Gastrocnemius medialis (tissue), 4 donors: ENCODE data around the gene SRR. TPM values are rescaled to one million over a fixed set of nuclear protein-coding genes. Genes with fewer than 3 reads are reported as not detected.

Experiments used
- ATAC-seq, 2 donors: fragments of 150-250 bp; one replicate each; pipeline ENCODE4 v1.9.1; 2016
- DNase-seq, 2 donors: peaks; one replicate each; pipeline ENCODE4 v3.0.0-alpha.2; 2019
- H3K27ac ChIP-seq, 4 donors: fragments of 200-600 bp; sonication (generic); 1 replicate in 1 of 4; 2 replicates in 3 of 4; pipeline ENCODE4 v1.5.1; 2016 to 2018; ENCODE audit warnings: mild to moderate bottlenecking in 2 of 4, moderate library complexity in 1 of 4
- H3K27me3 ChIP-seq, 3 donors: fragments of 200-600 bp; sonication (generic) in 2 of 3; 1 replicate in 1 of 3; 2 replicates in 2 of 3; pipeline versions ENCODE4 v1.5.1 to v1.6.0; 2016 to 2019; ENCODE audit warnings: mild to moderate bottlenecking in 1 of 3, moderate library complexity in 1 of 3
- H3K36me3 ChIP-seq, 2 donors: fragments of 200-600 bp; sonication (generic) in 1 of 2; one replicate each; pipeline ENCODE4 v1.5.1; 2017 to 2018
- H3K4me1 ChIP-seq, 2 donors: fragments of 200-600 bp; sonication (generic) in 1 of 2; one replicate each; pipeline ENCODE4 v1.5.1; 2016 to 2017; ENCODE audit warnings: mild to moderate bottlenecking in 2 of 2
- H3K4me3 ChIP-seq, 4 donors: fragments of 200-600 bp; sonication (generic) in 3 of 4; 1 replicate in 1 of 4; 2 replicates in 3 of 4; pipeline ENCODE4 v1.5.1; 2016 to 2019; ENCODE audit warnings: mild to moderate bottlenecking in 2 of 4
- H3K9me3 ChIP-seq, 3 donors: fragments of 200-600 bp; sonication (generic) in 2 of 3; 1 replicate in 1 of 3; 2 replicates in 2 of 3; pipeline ENCODE4 v1.5.1; 2016 to 2019
- CTCF ChIP-seq, 5 experiments: fragments of 450-650 bp in 3 of 5; fragments of 200-600 bp in 2 of 5; sonication (generic) in 2 of 5; IDR thresholded peaks in 4 of 5; conservative IDR thresholded peaks in 1 of 5; 1 replicate in 4 of 5; 2 replicates in 1 of 5; pipeline ENCODE4 v1.5.1; 2016 to 2019; ENCODE audit warnings: antibody characterized with exemption in 5 of 5, mild to moderate bottlenecking in 3 of 5, moderate library complexity in 3 of 5
- POLR2A ChIP-seq, 2 donors: fragments of 450-650 bp; IDR thresholded peaks; one replicate each; pipeline ENCODE4 v1.6.1; 2017; ENCODE audit warnings: antibody characterized with exemption in 2 of 2, mild to moderate bottlenecking in 2 of 2, moderate library complexity in 2 of 2
- in situ Hi-C, 4 donors: fragments of 200-750 bp; cut with MboI; loops; one replicate each; pipeline versions ENCODE4 v1.15.0 to v1.8.0; 2017; ENCODE audit warnings: low sequenced_read_pairs in 4 of 4
- intact Hi-C: fragments of 100-400 bp; cut with DNase I; formaldehyde crosslinking; loops from one replicate; pipeline ENCODE4 v1.15.1; 2023; ENCODE audit warnings: low total_unique reads
- total RNA-seq, 4 donors: library from RNA; depleted of rRNA; stranded (reverse); fragments of >200 nt; gene quantifications; one replicate each; pipeline versions ENCODE4 v1.1.0 to v1.2.3, GENCODE V29; 2016

The SRR gene
- total RNA-seq, 4 donors from 2014 or later, result 3.0 to 20.0 (median 10.7) TPM

GRCh38 chr17:2321399-2321798, 17.6 kb downstream of the SRR start:
- no peak for DNase-seq
- in situ Hi-C loops (no loop called here), intact Hi-C loops (no loop called here)
- Histone ChIP-seq H3K27ac (no peak overlapping the region), H3K27me3 (no peaks in the 10 kb centered on the region), H3K36me3 (peaks cover 0 to 57% of the 10 kb centered on the region in 2 donors), H3K4me3 (no peak overlapping the region), H3K4me1 (no peaks in the 10 kb centered on the region), H3K9me3 (no peaks in the 10 kb centered on the region)
- TF ChIP-seq POLR2A (IDR thresholded peaks at IDR 0.05) (no peak), CTCF (IDR thresholded peaks at IDR 0.05 in 4 of 5, conservative IDR thresholded peaks at IDR 0.05 in 1 of 5) (no peak)
- no peak for ATAC-seq

- DNase-seq, result no peak
- peaks cover 0 to 78% of the 10 kb centered on the region in 2 donors for H3K36me3 ChIP-seq
- H3K4me1 ChIP-seq, result no peaks in the 10 kb centered on the region
- H3K27me3 ChIP-seq, result no peaks in the 10 kb centered on the region
- ATAC-seq, result no peak
- in situ Hi-C loops (no loop called here), intact Hi-C loops (no loop called here)
- no peaks in the 10 kb centered on the region for H3K9me3 ChIP-seq
- no peak overlapping the region for H3K4me3 ChIP-seq
- no peak overlapping the region for H3K27ac ChIP-seq
- TF ChIP-seq POLR2A (IDR thresholded peaks at IDR 0.05) (no peak), CTCF (IDR thresholded peaks at IDR 0.05 in 4 of 5, conservative IDR thresholded peaks at IDR 0.05 in 1 of 5) (no peak)
These were observed 20.0 kb downstream of the SRR start for GRCh38 chr17:2323629-2324314.

GRCh38 chr17:2331303-2331702, 27.6 kb downstream of the SRR start:
- Histone ChIP-seq H3K4me1 (peaks cover 10 to 17% of the 10 kb centered on the region in 2 donors), H3K27me3 (no peaks in the 10 kb centered on the region), H3K4me3 (no peak overlapping the region), H3K27ac (no peak overlapping the region), H3K36me3 (peaks cover 6 to 87% of the 10 kb centered on the region in 2 donors), H3K9me3 (no peaks in the 10 kb centered on the region)
- in situ Hi-C loops (no loop called here), intact Hi-C loops (no loop called here)
- ATAC-seq, result no peak
- no peak for TF ChIP-seq CTCF (IDR thresholded peaks at IDR 0.05 in 4 of 5, conservative IDR thresholded peaks at IDR 0.05 in 1 of 5)
- no peak for TF ChIP-seq POLR2A (IDR thresholded peaks at IDR 0.05)
- no peak for DNase-seq

GRCh38 chr17:2335726-2336214, 32.0 kb downstream of the SRR start:
- in situ Hi-C loops, result no loop called here
- no peak for TF ChIP-seq CTCF (IDR thresholded peaks at IDR 0.05 in 4 of 5, conservative IDR thresholded peaks at IDR 0.05 in 1 of 5)
- ATAC-seq (no peak), DNase-seq (peak in 1 of 2 donors; percentile 25)
- Histone ChIP-seq H3K27ac (peak overlapping the region; percentile 87 to 94 (median 92)), H3K36me3 (peaks cover 6 to 46% of the 10 kb centered on the region in 2 donors), H3K27me3 (no peaks in the 10 kb centered on the region), H3K9me3 (no peaks in the 10 kb centered on the region), H3K4me3 (peak overlapping the region; percentile 71 to 90 (median 82)), H3K4me1 (peaks cover 14 to 27% of the 10 kb centered on the region in 2 donors)
- intact Hi-C loops, result loop anchor here (2.0 to 5.0 kb wide), 3 partner anchors 17 to 283 kb away; partner anchors contain the start of gene MNT
